ENCODE data around the gene AUH.

Gene AUH

GRCh38 chr9:91266448-91266847, 95.3 kb downstream of the AUH start:
- Mint-ChIP-seq H3K27me3 (no peaks in the 10 kb centered on the region), H3K9me3 (peaks cover 15 to 16% of the 10 kb centered on the region in 2 donors), H3K4me3 (no peak overlapping the region), H3K27ac (no peak overlapping the region), H3K4me1 (no peaks in the 10 kb centered on the region)
- no peak for DNase-seq
- ATAC-seq, result no peak

- no peak for DNase-seq
- no peaks in the 10 kb centered on the region for H3K4me1 Mint-ChIP-seq
- no peak overlapping the region for H3K27ac Mint-ChIP-seq
- no peaks in the 10 kb centered on the region for H3K27me3 Mint-ChIP-seq
- H3K4me3 Mint-ChIP-seq, result no peak overlapping the region
- no peak for ATAC-seq
- peaks cover 15 to 16% of the 10 kb centered on the region in 2 donors for H3K9me3 Mint-ChIP-seq
These were observed 96.2 kb downstream of the AUH start for GRCh38 chr9:91265514-91265913.

GRCh38 chr9:91261417-91261816, 100.3 kb downstream of the AUH start:
- no peak overlapping the region for H3K4me3 Mint-ChIP-seq
- no peak for ATAC-seq
- no peak for DNase-seq
- no peak overlapping the region for H3K27ac Mint-ChIP-seq
- H3K4me1 Mint-ChIP-seq, result peaks cover 6% of the 10 kb centered on the region
- no peaks in the 10 kb centered on the region for H3K27me3 Mint-ChIP-seq
- H3K9me3 Mint-ChIP-seq, result peaks cover 15 to 16% of the 10 kb centered on the region in 2 donors

- Mint-ChIP-seq H3K27me3 (no peaks in the 10 kb centered on the region), H3K9me3 (peaks cover 4 to 7% of the 10 kb centered on the region in 2 donors), H3K27ac (no peak overlapping the region), H3K4me3 (no peak overlapping the region), H3K4me1 (peaks cover 13% of the 10 kb centered on the region)
- ATAC-seq (no peak), DNase-seq (no peak)
These were observed 102.6 kb downstream of the AUH start for GRCh38 chr9:91259162-91259561.

- ATAC-seq (no peak), DNase-seq (no peak)
- Mint-ChIP-seq H3K9me3 (peaks cover 0 to under 1% of the 10 kb centered on the region in 2 donors), H3K4me3 (no peak overlapping the region), H3K27ac (no peak overlapping the region), H3K27me3 (no peaks in the 10 kb centered on the region), H3K4me1 (peaks cover 17% of the 10 kb centered on the region)
These were observed 103.3 kb downstream of the AUH start for GRCh38 chr9:91258451-91258850.

- no peak for DNase-seq
- Mint-ChIP-seq H3K9me3 (no peaks in the 10 kb centered on the region), H3K4me3 (no peak overlapping the region), H3K27ac (peak overlapping the region in 1 of 2 donors; percentile 29), H3K4me1 (peaks cover 17% of the 10 kb centered on the region), H3K27me3 (no peaks in the 10 kb centered on the region)
- no peak for ATAC-seq
These were observed 105.5 kb downstream of the AUH start for GRCh38 chr9:91256235-91256634.

- DNase-seq, result no peak
- no peak overlapping the region for H3K27ac Mint-ChIP-seq
- H3K27me3 Mint-ChIP-seq, result no peaks in the 10 kb centered on the region
- no peak overlapping the region for H3K4me3 Mint-ChIP-seq
- no peak for ATAC-seq
- H3K9me3 Mint-ChIP-seq, result no peaks in the 10 kb centered on the region
- peaks cover 17% of the 10 kb centered on the region for H3K4me1 Mint-ChIP-seq
These were observed 106.4 kb downstream of the AUH start for GRCh38 chr9:91255327-91255726.

GRCh38 chr9:91253488-91253887, 108.2 kb downstream of the AUH start:
- Mint-ChIP-seq H3K27me3 (no peaks in the 10 kb centered on the region), H3K9me3 (no peaks in the 10 kb centered on the region), H3K4me1 (peaks cover 17% of the 10 kb centered on the region), H3K4me3 (no peak overlapping the region), H3K27ac (no peak overlapping the region)
- ATAC-seq (peak; percentile 63), DNase-seq (no peak)

GRCh38 chr9:91248707-91249106, 113.0 kb downstream of the AUH start:
- H3K27ac Mint-ChIP-seq, result no peak overlapping the region
- no peaks in the 10 kb centered on the region for H3K27me3 Mint-ChIP-seq
- ATAC-seq, result no peak
- peaks cover 23% of the 10 kb centered on the region for H3K4me1 Mint-ChIP-seq
- DNase-seq, result no peak
- no peaks in the 10 kb centered on the region for H3K9me3 Mint-ChIP-seq
- H3K4me3 Mint-ChIP-seq, result no peak overlapping the region

GRCh38 chr9:91247278-91247677, 114.4 kb downstream of the AUH start:
- Mint-ChIP-seq H3K27me3 (no peaks in the 10 kb centered on the region), H3K9me3 (no peaks in the 10 kb centered on the region)

GRCh38 chr9:91246846-91247245, 114.9 kb downstream of the AUH start:
- Mint-ChIP-seq H3K27ac (peak overlapping the region in 1 of 2 donors; percentile 42), H3K4me1 (peaks cover 23% of the 10 kb centered on the region), H3K27me3 (no peaks in the 10 kb centered on the region), H3K4me3 (no peak overlapping the region), H3K9me3 (no peaks in the 10 kb centered on the region)
- no peak for ATAC-seq
- no peak for DNase-seq

More at GRCh38 chr9:91247278-91247677, 114.4 kb downstream of the AUH start:
- peaks cover 23% of the 10 kb centered on the region for H3K4me1 Mint-ChIP-seq
- no peak for DNase-seq
- peak overlapping the region in 1 of 2 donors; percentile 42 for H3K27ac Mint-ChIP-seq
- ATAC-seq, result no peak
- H3K4me3 Mint-ChIP-seq, result no peak overlapping the region

GRCh38 chr9:91245431-91246313, 116.0 kb downstream of the AUH start:
- Mint-ChIP-seq H3K4me1 (peaks cover 27% of the 10 kb centered on the region), H3K9me3 (no peaks in the 10 kb centered on the region), H3K27me3 (no peaks in the 10 kb centered on the region), H3K27ac (peak overlapping the region; percentile 34 to 74), H3K4me3 (no peak overlapping the region)
- no peak for DNase-seq
- ATAC-seq, result peak; percentile 88

GRCh38 chr9:91243029-91243428, 118.7 kb downstream of the AUH start:
- Mint-ChIP-seq H3K27me3 (no peaks in the 10 kb centered on the region), H3K4me3 (no peak overlapping the region), H3K9me3 (no peaks in the 10 kb centered on the region), H3K4me1 (peaks cover 34% of the 10 kb centered on the region), H3K27ac (no peak overlapping the region)
- DNase-seq (no peak), ATAC-seq (no peak)

- DNase-seq, result no peak
- Mint-ChIP-seq H3K9me3 (no peaks in the 10 kb centered on the region), H3K27me3 (no peaks in the 10 kb centered on the region), H3K27ac (no peak overlapping the region), H3K4me3 (no peak overlapping the region), H3K4me1 (peaks cover 28% of the 10 kb centered on the region)
- ATAC-seq, result no peak
These were observed 119.8 kb downstream of the AUH start for GRCh38 chr9:91241909-91242308.

GRCh38 chr9:91240596-91241165, 121.0 kb downstream of the AUH start:
- no peak overlapping the region for H3K4me3 Mint-ChIP-seq
- DNase-seq (no peak), ATAC-seq (peak; percentile 53)
- no peaks in the 10 kb centered on the region for H3K27me3 Mint-ChIP-seq
- no peaks in the 10 kb centered on the region for H3K9me3 Mint-ChIP-seq
- H3K4me1 Mint-ChIP-seq, result peaks cover 21% of the 10 kb centered on the region
- no peak overlapping the region for H3K27ac Mint-ChIP-seq

- no peak overlapping the region for H3K27ac Mint-ChIP-seq
- no peak for DNase-seq
- ATAC-seq, result no peak
- H3K27me3 Mint-ChIP-seq, result no peaks in the 10 kb centered on the region
- H3K9me3 Mint-ChIP-seq, result no peaks in the 10 kb centered on the region
- peaks cover 10% of the 10 kb centered on the region for H3K4me1 Mint-ChIP-seq
- H3K4me3 Mint-ChIP-seq, result no peak overlapping the region
These were observed 122.2 kb downstream of the AUH start for GRCh38 chr9:91239367-91240111.

Measured in stimulated activated naive CD8-positive, alpha-beta T cell treated with anti-CD3 and anti-CD28 coated beads, Interleukin-15, amount 100 ng/mL, for 72 hours (primary cell).